Transverse colon (tissue), 3 donors: Measurements from ENCODE around the gene ITIH5.
"Not testable (repeated sequence)": the region's sequence is repeated elsewhere in the genome, so short reads cannot be mapped to it uniquely, and the experiment has no call there.

ENCODE experiments used
- EP300 ChIP-seq: sonication (generic); formaldehyde crosslinking; IDR thresholded peaks from one replicate; pipeline ENCODE4 v1.6.1; 2017; ENCODE audit warnings: antibody characterized with exemption, low read depth
- POLR2A ChIP-seq: fragments of 450-650 bp; IDR thresholded peaks from one replicate; pipeline ENCODE4 v1.6.1; 2016; ENCODE audit warnings: antibody characterized with exemption, mild to moderate bottlenecking, moderate library complexity
- TF ChIP-seq, protein P1 (sequence below), 5 experiments: fragments of 200-600 bp in 3 of 5; fragments of 450-650 bp in 2 of 5; sonication (generic) in 3 of 5; IDR thresholded peaks; 1 replicate in 2 of 5; 2 replicates in 3 of 5; pipeline ENCODE4 v1.5.1; 2016 to 2017; ENCODE audit warnings: antibody characterized with exemption in 5 of 5, inconsistent platforms in 3 of 5, mild to moderate bottlenecking in 2 of 5, moderate library complexity in 1 of 5

- TF ChIP-seq, protein P1, sequence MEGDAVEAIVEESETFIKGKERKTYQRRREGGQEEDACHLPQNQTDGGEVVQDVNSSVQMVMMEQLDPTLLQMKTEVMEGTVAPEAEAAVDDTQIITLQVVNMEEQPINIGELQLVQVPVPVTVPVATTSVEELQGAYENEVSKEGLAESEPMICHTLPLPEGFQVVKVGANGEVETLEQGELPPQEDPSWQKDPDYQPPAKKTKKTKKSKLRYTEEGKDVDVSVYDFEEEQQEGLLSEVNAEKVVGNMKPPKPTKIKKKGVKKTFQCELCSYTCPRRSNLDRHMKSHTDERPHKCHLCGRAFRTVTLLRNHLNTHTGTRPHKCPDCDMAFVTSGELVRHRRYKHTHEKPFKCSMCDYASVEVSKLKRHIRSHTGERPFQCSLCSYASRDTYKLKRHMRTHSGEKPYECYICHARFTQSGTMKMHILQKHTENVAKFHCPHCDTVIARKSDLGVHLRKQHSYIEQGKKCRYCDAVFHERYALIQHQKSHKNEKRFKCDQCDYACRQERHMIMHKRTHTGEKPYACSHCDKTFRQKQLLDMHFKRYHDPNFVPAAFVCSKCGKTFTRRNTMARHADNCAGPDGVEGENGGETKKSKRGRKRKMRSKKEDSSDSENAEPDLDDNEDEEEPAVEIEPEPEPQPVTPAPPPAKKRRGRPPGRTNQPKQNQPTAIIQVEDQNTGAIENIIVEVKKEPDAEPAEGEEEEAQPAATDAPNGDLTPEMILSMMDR (IDR thresholded peaks at IDR 0.05) = not testable (repeated sequence)
- not testable (repeated sequence) for TF ChIP-seq EP300, POLR2A
These were observed 25.6 kb upstream of the ITIH5 start for GRCh38 chr10:7692368-7692767.
